ENCODE measurements around the gene PTX4. TPM values are rescaled to one million over a fixed set of nuclear protein-coding genes. Genes with fewer than 3 reads are reported as not detected.

PTX4 gene
- total RNA-seq, 1 donor from 2014 or later, result not detected

DNA sequence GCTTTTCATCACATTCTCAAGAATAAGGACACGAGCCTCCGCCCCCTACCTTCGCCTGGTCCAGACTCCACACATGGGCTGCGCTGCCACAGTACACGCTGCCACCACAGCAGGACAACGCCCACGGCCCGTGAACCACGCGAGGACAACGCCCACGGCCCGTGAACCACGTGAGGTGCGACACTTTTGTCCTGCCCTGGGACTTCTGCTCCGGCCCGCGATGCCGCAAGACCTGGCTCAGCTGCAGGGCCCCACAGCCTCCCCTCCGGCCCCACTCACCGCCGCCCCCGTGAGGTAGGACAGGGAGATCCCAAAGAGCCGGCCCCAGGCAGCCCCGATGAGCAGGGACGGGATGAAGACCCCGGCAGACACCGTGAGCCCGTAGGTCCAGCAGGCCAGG is 38.5 kb downstream of the PTX4 start:
- Mint-ChIP-seq H3K4me3 (ENCODE audit: unreplicated experiment) (no peak overlapping the region), H3K36me3 (ENCODE audit: low read depth) (peaks cover 11% of the 10 kb centered on the region), H3K9me3 (ENCODE audit: low read depth) (no peaks in the 10 kb centered on the region), H3K27me3 (ENCODE audit: low read depth) (no peaks in the 10 kb centered on the region), H3K27ac (ENCODE audit: unreplicated experiment) (no peak overlapping the region), H3K4me1 (ENCODE audit: low read depth) (no peaks in the 10 kb centered on the region)
- TF ChIP-seq, protein P1, sequence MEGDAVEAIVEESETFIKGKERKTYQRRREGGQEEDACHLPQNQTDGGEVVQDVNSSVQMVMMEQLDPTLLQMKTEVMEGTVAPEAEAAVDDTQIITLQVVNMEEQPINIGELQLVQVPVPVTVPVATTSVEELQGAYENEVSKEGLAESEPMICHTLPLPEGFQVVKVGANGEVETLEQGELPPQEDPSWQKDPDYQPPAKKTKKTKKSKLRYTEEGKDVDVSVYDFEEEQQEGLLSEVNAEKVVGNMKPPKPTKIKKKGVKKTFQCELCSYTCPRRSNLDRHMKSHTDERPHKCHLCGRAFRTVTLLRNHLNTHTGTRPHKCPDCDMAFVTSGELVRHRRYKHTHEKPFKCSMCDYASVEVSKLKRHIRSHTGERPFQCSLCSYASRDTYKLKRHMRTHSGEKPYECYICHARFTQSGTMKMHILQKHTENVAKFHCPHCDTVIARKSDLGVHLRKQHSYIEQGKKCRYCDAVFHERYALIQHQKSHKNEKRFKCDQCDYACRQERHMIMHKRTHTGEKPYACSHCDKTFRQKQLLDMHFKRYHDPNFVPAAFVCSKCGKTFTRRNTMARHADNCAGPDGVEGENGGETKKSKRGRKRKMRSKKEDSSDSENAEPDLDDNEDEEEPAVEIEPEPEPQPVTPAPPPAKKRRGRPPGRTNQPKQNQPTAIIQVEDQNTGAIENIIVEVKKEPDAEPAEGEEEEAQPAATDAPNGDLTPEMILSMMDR (IDR thresholded peaks at IDR 0.05), result peak; percentile 17
- DNase-seq (ENCODE audit: low spot score), result no peak

DNA sequence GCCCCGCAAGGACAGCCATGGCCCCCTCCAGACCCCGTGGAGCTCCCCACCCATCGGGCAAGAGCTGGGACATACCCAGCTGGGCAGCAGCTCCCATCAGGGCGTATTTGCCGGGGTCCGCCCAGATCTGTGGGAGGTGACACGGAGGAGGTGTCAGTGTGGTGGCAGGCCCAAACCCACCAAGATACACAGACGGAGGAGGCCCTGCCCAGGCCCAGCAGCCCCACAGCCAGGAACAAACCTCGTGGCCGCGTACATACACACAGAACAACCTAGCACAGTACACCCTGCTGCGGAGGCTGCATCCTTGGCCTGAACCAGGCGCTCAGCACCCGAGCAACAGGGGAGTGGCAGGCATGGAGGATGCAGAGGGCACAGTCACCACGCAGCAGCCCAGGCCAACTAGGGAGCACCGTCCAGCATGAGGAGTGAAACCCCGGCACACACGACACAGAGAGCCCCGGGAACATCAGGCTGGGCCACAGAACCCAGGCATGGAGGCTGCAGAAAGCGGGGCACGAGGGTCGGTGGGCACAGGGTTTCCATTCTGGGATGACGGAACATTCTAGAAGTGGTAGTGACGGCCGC is 39.4 kb downstream of the PTX4 start:
- DNase-seq (ENCODE audit: low spot score), result no peak
- Mint-ChIP-seq H3K9me3 (ENCODE audit: low read depth) (no peaks in the 10 kb centered on the region), H3K27ac (ENCODE audit: unreplicated experiment) (no peak overlapping the region), H3K36me3 (ENCODE audit: low read depth) (peaks cover 10% of the 10 kb centered on the region), H3K4me1 (ENCODE audit: low read depth) (no peaks in the 10 kb centered on the region), H3K4me3 (ENCODE audit: unreplicated experiment) (no peak overlapping the region), H3K27me3 (ENCODE audit: low read depth) (no peaks in the 10 kb centered on the region)
- TF ChIP-seq, protein P1 (IDR thresholded peaks at IDR 0.05), result no peak

DNA sequence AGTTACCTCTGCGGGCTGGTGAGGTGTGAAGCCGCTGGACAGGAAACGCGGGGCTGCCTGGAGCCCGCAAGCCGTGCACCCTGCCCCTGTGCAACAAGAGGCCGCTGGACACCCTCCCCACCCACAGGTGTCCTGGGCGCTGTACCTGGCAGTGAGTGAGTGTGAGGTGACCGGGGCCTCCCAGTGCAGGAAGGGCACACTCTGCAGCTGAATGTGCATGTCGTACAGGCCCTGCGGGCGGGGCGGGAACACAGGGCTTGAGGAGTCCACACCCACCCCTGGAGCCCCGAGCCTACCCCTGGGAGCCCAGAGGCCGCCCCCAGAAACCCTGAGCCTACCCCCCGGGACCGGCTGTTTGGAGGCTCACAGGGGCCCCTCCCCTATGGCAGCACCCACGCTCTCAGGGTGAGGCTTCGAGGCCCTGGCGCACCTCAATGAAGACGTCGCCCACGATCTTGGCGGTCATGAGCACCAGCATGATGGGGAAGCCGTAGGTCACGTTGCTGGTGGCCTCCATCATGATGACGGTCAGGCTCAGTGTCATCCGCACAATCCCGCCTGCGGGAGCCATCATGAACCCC is 40.1 kb downstream of the PTX4 start:
- H3K4me3 Mint-ChIP-seq (ENCODE audit: unreplicated experiment), result no peak overlapping the region
- no peaks in the 10 kb centered on the region for H3K9me3 Mint-ChIP-seq (ENCODE audit: low read depth)
- H3K4me1 Mint-ChIP-seq (ENCODE audit: low read depth), result no peaks in the 10 kb centered on the region
- no peaks in the 10 kb centered on the region for H3K27me3 Mint-ChIP-seq (ENCODE audit: low read depth)
- TF ChIP-seq, protein P1 (IDR thresholded peaks at IDR 0.05), result no peak
- no peak overlapping the region for H3K27ac Mint-ChIP-seq (ENCODE audit: unreplicated experiment)
- peaks cover 10% of the 10 kb centered on the region for H3K36me3 Mint-ChIP-seq (ENCODE audit: low read depth)
- DNase-seq (ENCODE audit: low spot score), result no peak

DNA sequence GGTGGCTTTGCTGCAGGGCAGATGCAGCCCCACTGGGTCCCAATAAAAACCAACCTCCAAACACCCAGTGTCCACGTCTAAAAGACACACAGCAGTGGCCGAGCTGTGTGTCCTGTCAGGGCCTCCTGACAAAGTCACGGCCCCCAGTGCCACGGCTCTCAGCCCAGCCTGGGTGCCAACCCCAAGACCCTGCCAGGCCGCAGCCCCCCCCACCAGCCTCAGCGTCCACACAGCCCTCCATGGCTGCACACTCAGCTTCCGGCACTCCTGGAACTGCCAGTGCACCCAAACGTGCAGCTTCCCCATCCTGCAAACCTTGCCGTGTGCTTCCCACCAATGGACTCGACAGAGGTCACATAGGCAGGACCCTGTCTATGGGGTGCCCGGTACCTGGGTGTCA is 40.8 kb downstream of the PTX4 start:
- no peak for DNase-seq (ENCODE audit: low spot score)
- H3K27ac Mint-ChIP-seq (ENCODE audit: unreplicated experiment), result no peak overlapping the region
- H3K27me3 Mint-ChIP-seq (ENCODE audit: low read depth), result no peaks in the 10 kb centered on the region
- no peaks in the 10 kb centered on the region for H3K9me3 Mint-ChIP-seq (ENCODE audit: low read depth)
- no peak overlapping the region for H3K4me3 Mint-ChIP-seq (ENCODE audit: unreplicated experiment)
- H3K4me1 Mint-ChIP-seq (ENCODE audit: low read depth), result no peaks in the 10 kb centered on the region
- H3K36me3 Mint-ChIP-seq (ENCODE audit: low read depth), result peaks cover 10% of the 10 kb centered on the region
- TF ChIP-seq, protein P1 (IDR thresholded peaks at IDR 0.05), result no peak

DNA sequence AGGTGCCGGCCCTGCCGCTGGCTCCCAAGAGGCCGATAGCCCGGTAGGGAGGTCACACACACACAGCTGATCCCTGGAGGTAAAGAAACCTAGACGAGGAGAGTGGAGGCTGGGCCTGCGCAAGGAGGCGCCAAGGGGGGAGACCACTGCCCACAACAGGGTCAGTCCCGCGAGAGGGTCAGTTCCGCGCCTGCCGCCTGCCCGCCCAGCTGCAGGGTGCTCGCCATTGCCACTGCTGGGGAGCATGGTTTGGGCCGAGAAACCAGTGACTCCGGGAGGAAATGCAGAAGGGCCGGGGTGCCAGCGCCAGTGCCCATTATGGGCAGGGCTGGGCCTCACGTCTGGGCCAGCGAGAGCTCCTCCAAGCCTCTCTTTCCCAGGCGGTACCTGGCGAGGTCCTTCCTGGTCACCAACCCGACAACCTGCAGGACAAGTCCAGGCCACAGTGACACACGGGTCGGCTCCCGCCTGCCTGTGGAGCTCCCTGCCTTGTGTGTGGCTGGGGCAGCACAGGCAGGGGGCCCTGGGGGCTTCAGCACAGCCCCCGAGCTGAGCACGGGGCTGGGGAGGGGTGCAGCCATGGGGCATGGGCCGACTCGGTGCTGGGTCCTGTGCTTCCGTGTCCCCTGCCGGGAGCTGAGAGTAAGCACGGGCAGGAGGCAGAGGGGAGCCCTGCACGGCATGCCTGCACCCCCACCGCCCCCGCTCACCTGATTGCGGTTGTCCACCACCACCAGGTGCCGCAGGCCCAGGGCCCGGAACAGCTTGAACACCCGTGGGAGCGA is 42.3 kb downstream of the PTX4 start:
- H3K4me1 Mint-ChIP-seq (ENCODE audit: low read depth), result no peaks in the 10 kb centered on the region
- no peak for DNase-seq (ENCODE audit: low spot score)
- no peak overlapping the region for H3K27ac Mint-ChIP-seq (ENCODE audit: unreplicated experiment)
- H3K4me3 Mint-ChIP-seq (ENCODE audit: unreplicated experiment), result no peak overlapping the region
- no peaks in the 10 kb centered on the region for H3K27me3 Mint-ChIP-seq (ENCODE audit: low read depth)
- H3K36me3 Mint-ChIP-seq (ENCODE audit: low read depth), result peaks cover 6% of the 10 kb centered on the region
- no peaks in the 10 kb centered on the region for H3K9me3 Mint-ChIP-seq (ENCODE audit: low read depth)
- TF ChIP-seq, protein P1 (IDR thresholded peaks at IDR 0.05), result no peak

All from chondrocyte (in vitro differentiated cells).